Tibial artery (tissue), 4 donors: ENCODE data around the gene TSNAX.
"Not testable (repeated sequence)": the region's sequence is repeated elsewhere in the genome, so short reads cannot be mapped to it uniquely, and the experiment has no call there.

Experiments
- DNase-seq, 2 donors: peaks; one replicate each; pipeline ENCODE4 v3.0.0-alpha.2; 2019
- H3K27ac ChIP-seq, 2 donors: fragments of 200-600 bp; sonication (generic) in 1 of 2; 1 replicate in 1 of 2; 2 replicates in 1 of 2; pipeline ENCODE4 v1.5.1; 2018 to 2019; ENCODE audit warnings: mild to moderate bottlenecking in 1 of 2
- H3K27me3 ChIP-seq, 2 donors: fragments of 200-600 bp; sonication (generic) in 1 of 2; one replicate each; pipeline versions ENCODE4 v1.5.1 to v1.6.0; 2016 to 2019
- H3K36me3 ChIP-seq, 3 donors: fragments of 200-600 bp; sonication (generic) in 2 of 3; one replicate each; pipeline ENCODE4 v1.5.1; 2016 to 2019; ENCODE audit warnings: mild to moderate bottlenecking in 2 of 3
- H3K4me1 ChIP-seq, 4 donors: fragments of 200-600 bp; sonication (generic) in 2 of 4; 1 replicate in 3 of 4; 2 replicates in 1 of 4; pipeline ENCODE4 v1.5.1; 2016 to 2019
- H3K4me3 ChIP-seq, 2 donors: fragments of 200-600 bp; sonication (generic) in 1 of 2; 1 replicate in 1 of 2; 2 replicates in 1 of 2; pipeline ENCODE4 v1.5.1; 2018 to 2019; ENCODE audit warnings: mild to moderate bottlenecking in 2 of 2
- H3K9me3 ChIP-seq, 3 donors: fragments of 200-600 bp; sonication (generic) in 1 of 3; one replicate each; pipeline ENCODE4 v1.5.1; 2016 to 2019
- intact Hi-C: fragments of 100-400 bp; cut with DNase I; formaldehyde crosslinking; loops from one replicate; pipeline ENCODE4 v1.15.0; 2023; ENCODE audit warnings: low total_unique reads
- TF ChIP-seq, protein P1 (sequence below), 2 experiments: fragments of 200-600 bp in 1 of 2; fragments of 450-650 bp in 1 of 2; IDR thresholded peaks; one replicate each; pipeline ENCODE4 v1.5.1; 2017 to 2019; ENCODE audit warnings: antibody characterized with exemption in 2 of 2, mild to moderate bottlenecking in 1 of 2, moderate library complexity in 1 of 2

Gene TSNAX

DNA sequence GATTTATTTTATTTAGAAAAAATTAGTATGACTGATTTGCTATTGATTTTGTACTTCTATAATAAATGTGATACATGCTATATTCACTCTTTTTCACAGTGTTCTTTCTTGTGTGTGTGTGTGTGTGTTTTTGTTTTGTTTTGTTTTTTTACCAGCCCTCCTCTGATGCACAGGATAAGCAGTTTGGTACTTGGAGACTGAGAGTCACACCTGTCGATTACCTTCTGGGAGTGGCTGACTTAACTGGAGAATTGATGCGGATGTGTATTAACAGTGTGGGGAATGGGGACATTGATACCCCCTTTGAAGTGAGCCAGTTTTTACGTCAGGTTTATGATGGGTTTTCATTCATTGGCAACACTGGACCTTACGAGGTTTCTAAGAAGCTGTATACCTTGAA, 35.9 kb downstream of the TSNAX start:
- TF ChIP-seq, protein P1, sequence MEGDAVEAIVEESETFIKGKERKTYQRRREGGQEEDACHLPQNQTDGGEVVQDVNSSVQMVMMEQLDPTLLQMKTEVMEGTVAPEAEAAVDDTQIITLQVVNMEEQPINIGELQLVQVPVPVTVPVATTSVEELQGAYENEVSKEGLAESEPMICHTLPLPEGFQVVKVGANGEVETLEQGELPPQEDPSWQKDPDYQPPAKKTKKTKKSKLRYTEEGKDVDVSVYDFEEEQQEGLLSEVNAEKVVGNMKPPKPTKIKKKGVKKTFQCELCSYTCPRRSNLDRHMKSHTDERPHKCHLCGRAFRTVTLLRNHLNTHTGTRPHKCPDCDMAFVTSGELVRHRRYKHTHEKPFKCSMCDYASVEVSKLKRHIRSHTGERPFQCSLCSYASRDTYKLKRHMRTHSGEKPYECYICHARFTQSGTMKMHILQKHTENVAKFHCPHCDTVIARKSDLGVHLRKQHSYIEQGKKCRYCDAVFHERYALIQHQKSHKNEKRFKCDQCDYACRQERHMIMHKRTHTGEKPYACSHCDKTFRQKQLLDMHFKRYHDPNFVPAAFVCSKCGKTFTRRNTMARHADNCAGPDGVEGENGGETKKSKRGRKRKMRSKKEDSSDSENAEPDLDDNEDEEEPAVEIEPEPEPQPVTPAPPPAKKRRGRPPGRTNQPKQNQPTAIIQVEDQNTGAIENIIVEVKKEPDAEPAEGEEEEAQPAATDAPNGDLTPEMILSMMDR (IDR thresholded peaks at IDR 0.05): no peak
- H3K4me1 ChIP-seq: no peaks in the 10 kb centered on the region
- intact Hi-C loops: no loop called here
- no peak for DNase-seq
- H3K4me3 ChIP-seq: no peak overlapping the region
- no peak overlapping the region for H3K27ac ChIP-seq
- peaks cover 9 to 47% (median 24%) of the 10 kb centered on the region in 3 donors for H3K36me3 ChIP-seq
- no peaks in the 10 kb centered on the region for H3K27me3 ChIP-seq
- H3K9me3 ChIP-seq: no peaks in the 10 kb centered on the region

DNA sequence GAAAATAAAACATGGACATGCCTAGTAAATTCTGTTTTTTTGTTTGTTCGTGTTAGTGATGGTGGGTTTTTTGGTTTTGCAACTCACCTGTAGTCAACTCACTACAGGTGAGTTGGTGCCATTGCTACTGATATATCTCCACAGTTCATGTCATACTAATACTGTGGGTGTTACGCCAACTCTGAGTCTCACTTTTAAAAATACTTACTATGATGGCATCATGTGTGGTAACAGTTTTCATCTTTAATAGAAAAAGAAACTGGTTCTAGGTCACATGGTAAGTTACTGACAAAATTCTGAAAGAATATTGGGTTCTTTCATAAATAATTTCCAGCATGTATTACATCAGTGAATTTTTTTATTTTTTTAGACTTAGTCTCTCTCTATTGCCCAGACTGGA, 38.0 kb downstream of the TSNAX start:
- TF ChIP-seq, protein P1 (IDR thresholded peaks at IDR 0.05): no peak
- H3K27me3 ChIP-seq: no peaks in the 10 kb centered on the region
- no peak overlapping the region for H3K27ac ChIP-seq
- no peak overlapping the region for H3K4me3 ChIP-seq
- DNase-seq: no peak
- intact Hi-C loops: no loop called here
- H3K9me3 ChIP-seq: no peaks in the 10 kb centered on the region
- no peaks in the 10 kb centered on the region for H3K4me1 ChIP-seq
- H3K36me3 ChIP-seq: peaks cover 9 to 45% (median 22%) of the 10 kb centered on the region in 3 donors

DNA sequence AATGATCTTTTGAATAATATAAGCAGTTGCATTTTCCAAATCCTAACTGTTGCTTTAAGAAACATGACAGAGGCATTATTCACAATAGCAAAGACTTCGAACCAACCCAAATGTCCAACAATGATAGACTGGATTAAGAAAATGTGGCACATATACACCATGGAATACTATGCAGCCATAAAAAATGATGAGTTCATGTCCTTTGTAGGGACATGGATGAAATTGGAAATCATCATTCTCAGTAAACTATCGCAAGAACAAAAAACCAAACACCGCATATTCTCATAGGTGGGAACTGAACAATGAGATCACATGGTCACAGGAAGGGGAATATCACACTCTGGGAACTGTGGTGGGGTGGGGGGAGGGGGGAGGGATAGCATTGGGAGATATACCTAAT, 41.8 kb downstream of the TSNAX start:
- H3K27ac ChIP-seq, DNase-seq, H3K9me3 ChIP-seq, H3K4me1 ChIP-seq, H3K4me3 ChIP-seq, H3K27me3 ChIP-seq, intact Hi-C loops: not testable (repeated sequence)
- H3K36me3 ChIP-seq: peaks cover 4 to 21% (median 7%) of the 10 kb centered on the region in 3 donors

DNA sequence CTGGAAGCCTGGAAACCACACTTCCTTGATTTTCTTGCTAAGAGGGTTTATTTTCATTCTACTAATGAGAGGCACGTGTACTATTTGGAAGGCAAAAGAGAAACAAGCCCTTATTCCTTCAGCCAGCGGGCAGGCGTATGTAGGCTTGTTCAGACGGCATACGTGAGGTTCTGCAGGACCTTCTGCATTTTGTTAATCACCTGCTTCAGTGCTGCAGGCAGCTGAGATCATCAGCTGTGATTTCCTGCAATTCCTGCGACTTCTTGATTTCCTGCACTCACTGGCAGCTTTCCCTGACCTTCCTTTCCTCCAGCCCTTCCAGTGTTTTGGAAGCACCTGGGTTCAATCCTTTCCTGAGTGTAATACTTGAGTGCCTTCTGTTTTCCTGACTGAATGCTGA, 43.4 kb downstream of the TSNAX start:
- H3K9me3 ChIP-seq: no peaks in the 10 kb centered on the region
- TF ChIP-seq, protein P1 (IDR thresholded peaks at IDR 0.05): no peak
- intact Hi-C loops: no loop called here
- no peaks in the 10 kb centered on the region for H3K4me1 ChIP-seq
- no peaks in the 10 kb centered on the region for H3K27me3 ChIP-seq
- no peak overlapping the region for H3K4me3 ChIP-seq
- peaks cover 2 to 14% (median 5%) of the 10 kb centered on the region in 3 donors for H3K36me3 ChIP-seq
- no peak overlapping the region for H3K27ac ChIP-seq
- no peak for DNase-seq

DNA sequence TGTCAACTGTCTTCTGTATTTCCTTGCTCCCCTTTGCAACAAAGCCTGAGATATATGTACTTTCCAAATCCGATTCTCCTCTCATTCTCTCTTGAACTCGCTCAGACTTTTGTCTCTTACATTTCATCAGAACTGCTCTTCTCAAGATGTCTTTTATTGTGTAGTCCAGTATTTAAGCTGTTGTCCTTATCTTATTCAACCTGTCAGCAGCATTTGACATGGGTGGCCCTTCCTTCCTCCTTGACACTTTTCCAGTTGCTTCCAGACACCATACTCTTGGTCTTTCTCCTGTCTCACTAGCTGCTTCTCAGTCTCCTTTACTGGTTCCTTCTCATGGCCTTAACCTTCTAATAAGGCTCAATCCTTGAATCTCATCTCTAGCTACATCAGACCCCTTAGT, 47.0 kb downstream of the TSNAX start:
- intact Hi-C loops: no loop called here
- no peak overlapping the region for H3K27ac ChIP-seq
- H3K36me3 ChIP-seq: no peaks in the 10 kb centered on the region
- H3K9me3 ChIP-seq: no peaks in the 10 kb centered on the region
- H3K27me3 ChIP-seq: no peaks in the 10 kb centered on the region
- DNase-seq: no peak
- TF ChIP-seq, protein P1 (IDR thresholded peaks at IDR 0.05): no peak
- H3K4me3 ChIP-seq: no peak overlapping the region
- H3K4me1 ChIP-seq: no peaks in the 10 kb centered on the region

DNA sequence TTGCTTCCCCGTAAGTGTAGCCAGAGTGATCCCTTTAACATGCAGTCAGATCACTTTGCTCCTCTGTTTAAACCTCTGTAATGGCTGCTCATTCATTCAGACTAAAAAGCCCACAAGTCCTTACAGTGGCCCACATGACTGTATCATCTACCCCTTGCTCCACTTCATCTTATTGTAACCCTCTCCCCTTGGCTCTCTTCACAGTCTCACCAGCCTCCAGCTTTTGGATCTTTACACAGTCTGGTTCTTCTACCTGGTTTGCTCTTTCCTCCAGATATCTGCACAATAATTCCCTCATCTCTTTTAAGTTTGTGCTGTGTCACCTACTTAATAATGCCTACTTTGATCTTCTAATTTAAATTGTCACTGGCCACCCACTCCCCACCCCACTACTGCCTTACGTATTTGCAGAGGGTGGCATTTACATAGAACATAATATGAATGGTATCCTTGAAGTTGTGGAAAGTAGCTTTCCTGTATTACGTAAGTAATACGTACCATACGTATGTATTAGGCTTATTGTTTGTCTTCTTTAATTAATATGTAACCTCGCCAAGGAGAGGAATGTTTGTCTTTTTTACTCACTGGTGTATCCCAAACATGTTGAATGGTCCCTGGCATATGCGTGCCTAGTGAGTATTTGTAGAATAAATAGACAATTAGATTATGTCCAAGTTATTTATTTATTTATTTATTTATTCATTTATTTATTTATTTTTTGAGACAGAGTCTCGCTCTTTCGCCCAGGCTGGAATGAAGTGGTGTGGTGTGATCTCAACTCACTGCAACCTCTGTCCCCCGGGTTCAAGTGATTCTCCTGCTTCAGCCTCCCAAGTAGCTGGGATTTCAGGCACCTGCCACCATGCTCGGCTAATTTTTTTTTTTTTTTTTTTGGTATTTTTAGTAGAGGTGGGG, 48.6 kb downstream of the TSNAX start:
- no peak for DNase-seq
- no peaks in the 10 kb centered on the region for H3K9me3 ChIP-seq
- intact Hi-C loops: no loop called here
- no peaks in the 10 kb centered on the region for H3K4me1 ChIP-seq
- TF ChIP-seq, protein P1 (IDR thresholded peaks at IDR 0.05): no peak
- no peak overlapping the region for H3K27ac ChIP-seq
- H3K36me3 ChIP-seq: no peaks in the 10 kb centered on the region
- no peak overlapping the region for H3K4me3 ChIP-seq
- no peaks in the 10 kb centered on the region for H3K27me3 ChIP-seq
